Kidney epithelial cell (primary cell): ENCODE measurements around the gene BLTP3A. TPM values are rescaled to one million over a fixed set of nuclear protein-coding genes. Genes with fewer than 3 reads are reported as not detected.
A peak's percentile ranks its signal among the peaks of the same experiment; 100 is the strongest.
"Not testable (repeated sequence)": the region's sequence is repeated elsewhere in the genome, so short reads cannot be mapped to it uniquely, and the experiment has no call there.

Experiments
- DNase-seq: peaks from one replicate; pipeline ENCODE4 v3.0.0-alpha.2; 2010; ENCODE audit warnings: low read depth
- H3K27me3 ChIP-seq: 2 replicates; pipeline ENCODE4 v1.6.0; 2011; ENCODE audit warnings: low read length; ENCODE audit not compliant: control insufficient read depth, insufficient read depth
- H3K36me3 ChIP-seq: 2 replicates; pipeline ENCODE4 v1.5.1; 2011; ENCODE audit warnings: low read length; ENCODE audit not compliant: control insufficient read depth, insufficient read depth
- H3K4me3 ChIP-seq: 2 replicates; pipeline ENCODE4 v1.5.1; 2011; ENCODE audit warnings: low read depth, mild to moderate bottlenecking, control low read depth, low read length
- CTCF ChIP-seq: IDR thresholded peaks from 2 replicates; pipeline ENCODE4 v1.5.1; 2011; ENCODE audit warnings: mild to moderate bottlenecking, moderate library complexity, low read length, control low read depth, inconsistent platforms; ENCODE audit not compliant: insufficient read depth, poor library complexity, severe bottlenecking
- total RNA-seq: library from RNA; depleted of rRNA; stranded (reverse); fragments of >200 nt; gene quantifications from 2 replicates; pipeline ENCODE4 v1.2.3, GENCODE V29; 2015

BLTP3A gene
- total RNA-seq = 17.0 and 19.2 TPM in 2 replicates

- no peak for TF ChIP-seq CTCF
- Histone ChIP-seq H3K4me3 (peak within 1 kb of the TSS; percentile 81), H3K27me3 (no peaks in the 10 kb centered on the region), H3K36me3 (no peaks in the 10 kb centered on the region)
- no peak for DNase-seq
Measured at GRCh38 chr6:34791701-34792604, at the start of gene BLTP3A. Gene BLTP3A, plus strand, starts transcription at chr6:34792083. Its CDS starts 168 bp downstream, at chr6:34792251.

- Histone ChIP-seq H3K4me3 (no peak overlapping the region), H3K27me3 (no peaks in the 10 kb centered on the region), H3K36me3 (no peaks in the 10 kb centered on the region)
- no peak for TF ChIP-seq CTCF
- no peak for DNase-seq
Measured at GRCh38 chr6:34742094-34742493, 49.8 kb upstream of the BLTP3A start.

GRCh38 chr6:34743625-34744293, 48.1 kb upstream of the BLTP3A start:
- no peaks in the 10 kb centered on the region for H3K27me3 ChIP-seq
- no peak for DNase-seq

GRCh38 chr6:34744294-34744647, 47.6 kb upstream of the BLTP3A start:
- not testable (repeated sequence) for H3K36me3 ChIP-seq, H3K27me3 ChIP-seq, DNase-seq, H3K4me3 ChIP-seq

More at GRCh38 chr6:34743625-34744293, 48.1 kb upstream of the BLTP3A start:
- no peaks in the 10 kb centered on the region for H3K36me3 ChIP-seq
- no peak overlapping the region for H3K4me3 ChIP-seq
- TF ChIP-seq CTCF = no peak

GRCh38 chr6:34745277-34746103, 46.4 kb upstream of the BLTP3A start:
- Histone ChIP-seq H3K4me3 (no peak overlapping the region), H3K36me3 (no peaks in the 10 kb centered on the region), H3K27me3 (no peaks in the 10 kb centered on the region)
- no peak for DNase-seq
- TF ChIP-seq CTCF = no peak
